DMS 273 (cell line): ENCODE results near the gene DDAH1.

ENCODE experiments used
- DNase-seq: peaks from one replicate; lab custom pipeline; 2025; ENCODE audit not compliant: unreplicated experiment; lab: John Stamatoyannopoulos, UW

DDAH1 gene

GRCh38 chr1:85311818-85312217 is 153.1 kb downstream of the DDAH1 start:
- DNase-seq, result no peak

DNA sequence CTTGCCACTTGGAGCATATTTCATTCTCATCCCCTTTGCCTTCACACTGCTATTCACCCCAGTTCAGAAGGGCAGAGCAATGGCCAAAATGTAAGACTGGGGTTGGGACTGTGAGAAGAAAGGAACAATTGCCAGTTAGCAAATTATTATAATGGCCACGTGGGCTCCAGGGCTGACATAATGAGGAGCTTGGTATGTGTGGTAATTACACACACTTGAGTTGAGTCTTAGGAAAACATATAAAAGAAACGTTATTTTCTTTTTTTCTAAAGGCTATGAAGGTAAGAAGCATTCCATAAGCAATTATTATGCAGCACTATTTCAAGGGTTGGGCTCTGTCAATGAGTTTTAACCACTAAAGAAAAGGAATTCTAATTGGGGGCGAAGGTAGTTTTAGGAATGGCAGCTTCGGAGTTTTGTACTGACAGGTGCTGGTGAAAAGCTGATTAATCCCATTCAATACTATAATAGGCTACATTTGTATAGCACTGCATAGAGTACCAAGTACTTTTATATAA is 156.1 kb downstream of the DDAH1 start:
- DNase-seq, result no peak

DNA sequence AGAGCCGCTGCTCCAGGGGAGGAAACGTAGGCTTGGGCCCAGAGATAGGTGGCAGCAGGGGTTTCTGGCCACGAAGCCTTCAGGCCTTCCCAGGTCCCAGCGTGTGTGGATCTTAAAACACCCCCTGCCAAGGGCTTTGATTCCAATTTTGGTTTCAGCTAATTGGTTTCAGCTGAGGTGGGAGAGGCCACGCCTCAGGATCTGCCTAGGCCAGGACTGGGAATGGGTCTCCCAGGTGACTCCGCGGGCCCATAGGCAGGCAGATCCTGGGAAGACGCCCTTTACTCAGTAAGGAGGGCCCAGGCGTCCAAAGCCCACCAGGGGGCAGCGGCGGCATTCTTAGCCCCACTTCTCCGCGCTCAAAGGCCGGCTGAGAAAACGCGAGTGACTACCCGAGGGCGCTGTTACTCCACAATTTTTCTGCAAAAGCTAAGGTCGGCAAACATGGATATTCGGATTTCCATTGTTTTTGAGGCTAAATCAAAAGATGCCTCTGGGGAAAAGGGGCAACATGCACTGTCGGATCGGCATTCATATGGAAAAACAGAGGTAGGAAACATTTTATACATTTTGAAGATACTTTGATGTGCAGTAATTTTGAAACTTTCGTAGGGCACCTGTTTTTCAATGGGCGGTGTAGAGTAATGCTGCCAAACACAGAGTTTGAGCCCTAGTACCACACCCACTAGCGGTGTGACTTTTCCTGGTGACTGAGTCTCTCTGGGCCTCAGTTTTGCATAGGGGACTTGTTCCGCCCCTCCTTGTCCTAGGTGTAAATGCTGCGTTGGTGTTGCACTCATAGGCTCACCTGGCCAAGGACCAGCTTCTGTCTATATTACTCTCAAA is 156.7 kb downstream of the DDAH1 start:
- peak; percentile 94 for DNase-seq

DNA sequence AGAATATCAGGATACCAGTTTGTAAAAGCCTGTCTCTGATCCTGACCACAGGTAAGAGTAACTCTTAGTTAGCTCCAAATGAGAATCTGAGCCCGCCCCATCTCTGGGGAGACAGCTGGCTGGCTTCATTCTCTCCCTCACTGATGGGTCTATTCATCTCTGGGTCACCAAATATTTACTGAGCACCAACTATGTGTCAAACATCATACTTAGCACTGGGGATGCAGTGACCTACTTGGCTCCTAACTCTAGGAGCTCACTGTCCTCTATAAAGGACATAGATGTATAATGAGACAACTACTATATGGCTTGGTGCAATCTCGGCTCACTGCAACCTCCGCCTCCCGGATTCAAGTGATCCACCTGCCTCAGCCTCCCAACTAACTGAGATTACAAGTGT is 158.7 kb downstream of the DDAH1 start:
- no peak for DNase-seq

DNA sequence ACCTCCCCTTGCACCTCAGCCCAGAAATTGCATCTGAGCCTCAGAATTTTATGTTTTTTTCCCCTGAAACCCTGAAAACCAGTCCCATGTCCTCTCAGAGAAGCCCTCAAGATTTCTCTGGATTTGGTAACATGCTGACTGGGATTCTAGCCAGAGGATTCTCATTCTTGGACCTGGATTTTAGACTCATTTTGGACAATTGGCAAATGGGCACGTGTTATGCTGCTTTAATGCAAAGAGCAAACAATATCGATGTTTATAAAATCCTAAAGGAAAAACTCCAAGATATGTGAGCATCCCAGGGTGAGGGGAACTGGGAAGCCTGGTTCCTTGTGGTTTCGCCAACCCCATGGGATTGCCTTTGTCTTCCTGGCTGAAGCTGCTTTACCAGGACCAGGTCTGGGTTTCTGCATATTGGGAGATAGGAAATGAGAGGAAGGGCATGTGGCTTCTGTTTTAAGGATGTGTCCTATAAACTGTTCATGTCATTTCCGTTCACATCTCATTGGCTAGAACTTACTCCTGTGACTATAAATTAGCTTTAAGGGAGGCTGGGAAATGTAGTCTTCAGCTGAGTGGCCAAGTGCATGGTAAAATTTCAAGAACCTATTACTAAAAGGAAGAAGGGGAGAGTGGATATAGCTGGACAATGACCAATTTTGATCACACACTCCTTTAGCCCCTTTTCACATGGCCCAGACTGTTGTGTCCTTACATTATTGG is 161.4 kb downstream of the DDAH1 start:
- peak; percentile 19 for DNase-seq

DNA sequence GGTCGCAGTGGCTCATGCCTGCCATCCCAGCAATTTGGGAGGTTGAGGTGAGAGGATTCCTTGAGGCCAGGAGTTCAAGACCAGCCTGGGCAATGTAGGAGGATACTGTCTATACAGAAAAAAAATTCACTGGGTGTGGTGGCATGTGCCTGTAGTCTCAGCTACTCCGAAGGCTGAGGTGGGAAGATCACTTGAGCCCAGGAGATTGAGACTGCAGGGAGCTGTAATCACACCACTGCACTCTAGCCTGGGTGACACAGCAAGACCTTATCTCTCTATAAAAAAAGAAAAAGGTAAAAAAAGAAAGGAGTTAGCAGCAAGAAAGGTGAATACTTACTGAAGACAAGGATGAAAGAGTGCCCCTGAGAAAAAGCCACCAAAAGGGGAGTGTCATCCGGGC is 164.8 kb downstream of the DDAH1 start:
- no peak for DNase-seq

DNA sequence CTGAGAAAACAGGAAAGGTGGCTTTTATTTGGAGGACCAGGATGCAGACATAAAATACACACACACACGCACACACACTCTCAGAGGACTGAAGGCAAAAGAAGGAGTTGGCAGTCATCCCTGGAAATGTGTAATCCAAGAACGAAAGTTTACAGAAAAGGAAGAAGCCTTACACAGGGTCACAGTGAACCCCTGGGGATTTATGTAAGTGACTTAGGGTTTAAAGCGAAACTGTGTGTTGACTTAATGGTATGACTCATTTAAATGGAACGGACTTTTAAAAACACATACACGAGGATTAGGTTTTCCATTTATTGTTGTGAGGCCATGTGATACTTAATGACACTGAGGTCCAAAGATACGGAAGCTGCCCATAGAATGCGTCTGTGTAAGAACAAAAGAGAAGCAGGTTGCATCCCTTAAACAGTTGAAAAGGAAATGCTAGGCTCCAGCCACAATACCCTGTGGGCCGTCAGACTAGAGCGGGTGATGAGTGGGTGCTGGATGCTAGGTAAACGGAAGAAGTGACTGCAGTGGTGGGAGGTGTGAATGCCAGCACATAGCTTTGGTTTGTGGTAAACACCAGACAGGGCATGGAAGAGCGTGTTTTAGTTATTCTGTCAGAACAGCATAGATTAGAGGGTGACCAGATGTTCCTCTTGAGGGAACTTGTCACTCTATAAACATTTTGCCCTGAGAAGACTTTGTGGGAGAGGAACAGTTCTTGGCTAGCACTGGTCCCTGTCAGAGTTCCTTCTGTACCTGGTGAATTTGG is 166.9 kb downstream of the DDAH1 start:
- DNase-seq, result peak; percentile 41

DNA sequence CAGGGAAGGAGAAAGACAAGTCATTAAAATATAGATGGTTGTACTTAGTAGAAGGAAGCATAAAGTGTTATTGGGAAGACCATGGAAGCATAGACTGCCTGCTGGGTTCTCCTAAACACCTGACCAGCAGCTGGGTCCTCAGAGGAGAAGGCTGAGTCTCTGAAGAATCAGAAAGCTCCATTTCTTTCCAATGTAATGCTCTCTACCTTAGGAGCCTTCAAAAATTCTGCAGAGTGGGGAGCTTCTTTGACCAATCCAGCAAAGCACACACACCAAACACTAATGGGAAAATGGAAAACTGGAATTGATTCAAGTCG is 167.5 kb downstream of the DDAH1 start:
- DNase-seq, result no peak

DNA sequence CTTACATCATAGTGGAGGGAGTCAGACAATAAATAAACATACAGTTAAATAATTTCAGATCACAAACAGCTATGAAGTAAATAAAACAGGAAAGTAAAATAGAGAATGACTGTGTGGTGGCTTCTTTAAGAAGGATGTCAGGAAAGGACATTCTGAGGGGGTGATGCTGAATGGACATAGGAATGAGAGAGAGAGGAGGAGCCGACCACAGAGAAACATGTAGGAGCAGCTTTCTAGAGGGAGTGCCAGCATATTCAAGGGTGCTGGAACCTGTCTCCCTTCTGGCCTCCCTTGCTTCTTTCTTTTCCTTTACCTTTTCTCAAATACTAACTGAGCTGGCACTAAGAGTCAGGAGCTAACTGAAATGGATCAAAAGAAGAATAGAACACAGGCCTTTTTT is 168.0 kb downstream of the DDAH1 start:
- no peak for DNase-seq

DNA sequence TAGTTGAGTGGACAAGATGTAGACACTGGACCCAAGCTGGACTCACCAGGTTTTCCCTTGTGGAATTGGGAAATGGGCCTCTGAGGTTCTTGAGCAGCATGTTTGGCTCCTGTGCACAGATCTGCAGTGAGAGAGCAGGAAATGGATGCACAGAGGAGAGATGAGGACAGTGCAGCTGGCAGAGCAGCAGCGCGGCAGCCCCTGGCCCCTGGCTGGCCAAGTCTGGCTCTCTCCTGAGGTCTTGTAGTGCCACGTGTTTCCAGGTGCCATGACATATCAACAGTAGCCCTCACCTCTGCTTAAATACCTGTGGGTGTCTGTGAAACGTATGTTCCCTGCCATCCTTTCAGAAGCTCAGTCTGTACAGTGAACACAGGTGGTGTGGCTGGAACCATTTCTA is 169.3 kb downstream of the DDAH1 start:
- DNase-seq, result no peak

- DNase-seq, result no peak
These were observed 169.9 kb downstream of the DDAH1 start for GRCh38 chr1:85295006-85295431.

- DNase-seq, result no peak
These were observed 174.1 kb downstream of the DDAH1 start for GRCh38 chr1:85290826-85291225.

- DNase-seq, result no peak
These were observed 175.1 kb downstream of the DDAH1 start for GRCh38 chr1:85289848-85290335.

DNA sequence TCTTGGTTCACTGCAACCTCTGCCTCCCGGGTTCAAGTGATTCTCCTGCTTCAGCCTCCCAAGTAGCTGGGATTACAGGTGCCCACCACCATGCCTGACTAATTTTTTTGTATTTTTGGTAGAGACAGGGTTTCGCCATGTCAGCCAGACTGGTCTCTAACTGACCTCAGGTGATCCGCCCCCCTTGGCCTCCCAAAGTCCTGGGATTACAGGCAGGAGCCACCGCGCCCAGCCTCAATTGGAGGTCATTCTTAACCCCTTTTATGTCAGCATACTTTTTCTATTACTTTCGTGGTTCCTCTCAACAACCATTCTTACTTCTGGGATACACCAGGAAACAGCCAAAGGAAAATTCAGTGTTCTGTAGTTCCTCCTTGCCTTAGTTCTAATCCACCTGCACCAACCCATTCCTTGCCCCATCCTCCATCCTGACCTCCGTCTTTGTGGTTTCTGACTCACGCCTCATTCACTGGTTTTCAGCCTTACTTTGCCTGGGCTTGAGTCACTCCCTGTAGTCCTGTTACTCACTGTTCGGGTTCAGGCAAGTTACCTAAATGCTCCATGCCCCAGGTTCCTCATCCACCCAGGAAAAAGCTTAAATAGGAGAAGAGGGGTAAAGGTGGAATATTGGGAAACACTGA is 175.6 kb downstream of the DDAH1 start:
- no peak for DNase-seq

- DNase-seq, result no peak
These were observed 180.8 kb downstream of the DDAH1 start for GRCh38 chr1:85284202-85284601.

- peak; percentile 48 for DNase-seq
These were observed 181.3 kb downstream of the DDAH1 start for GRCh38 chr1:85283475-85284199.

DNA sequence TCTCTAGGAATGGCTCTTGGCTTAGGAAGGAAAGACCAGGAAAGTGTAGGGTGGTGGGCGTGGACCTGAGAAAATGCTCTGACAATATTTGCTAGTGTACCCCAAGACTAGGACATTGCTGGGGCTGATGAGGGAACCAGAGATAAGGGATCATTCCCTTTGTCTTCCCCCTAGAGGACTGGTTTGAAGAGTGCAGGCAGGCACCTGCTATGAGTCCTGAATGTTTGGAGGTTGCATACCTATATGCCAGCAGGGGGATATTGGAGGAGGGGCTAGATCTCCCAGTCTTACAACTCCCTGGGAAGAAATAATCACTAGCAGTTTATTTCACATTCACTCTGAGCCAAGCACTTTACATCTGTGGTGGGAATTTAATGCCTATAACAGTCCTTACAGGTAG is 182.5 kb downstream of the DDAH1 start:
- DNase-seq, result peak; percentile 23

- DNase-seq, result no peak
These were observed 184.3 kb downstream of the DDAH1 start for GRCh38 chr1:85280636-85281035.

GRCh38 chr1:85279458-85280080 is 185.4 kb downstream of the DDAH1 start:
- no peak for DNase-seq

- DNase-seq, result no peak
These were observed 186.1 kb downstream of the DDAH1 start for GRCh38 chr1:85278853-85279314.
